Dermis blood vessel endothelial cell (primary cell): Measurements from ENCODE around the gene PMP22. TPM values are rescaled to one million over a fixed set of nuclear protein-coding genes. Genes with fewer than 3 reads are reported as not detected.

Experiments used
- DNase-seq: peaks from one replicate; pipeline ENCODE4 v3.0.0; 2010
- total RNA-seq: library from RNA; depleted of rRNA; stranded (reverse); fragments of >200 nt; gene quantifications from 2 replicates; pipeline ENCODE4 v1.2.3, GENCODE V29; 2014

PMP22 gene
- total RNA-seq, 1 donor from 2014 or later, result 23.3 TPM

- DNase-seq, result peak; percentile 10
Observed at GRCh38 chr17:15273141-15273793, 8.1 kb upstream of the PMP22 start.

DNA sequence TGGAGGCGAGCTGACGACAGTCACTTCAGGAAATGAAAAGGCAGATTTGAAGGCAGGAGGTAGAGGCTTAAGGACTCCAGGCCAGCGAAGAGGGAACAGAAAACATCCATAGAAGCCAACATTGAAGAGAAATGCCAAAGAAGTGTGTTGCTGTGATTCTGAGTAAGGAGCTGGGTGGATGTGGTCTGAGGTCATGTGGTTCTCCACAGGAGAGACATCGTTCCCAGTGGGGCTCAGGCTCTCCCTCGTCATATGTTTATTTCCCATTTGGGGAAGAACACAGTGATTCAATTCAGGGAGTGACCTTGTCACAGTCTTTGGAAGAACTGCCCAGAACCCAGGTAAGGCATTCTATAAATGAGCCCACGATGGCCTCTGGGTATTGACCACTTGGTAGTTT lies 6.6 kb upstream of the PMP22 start:
- no peak for DNase-seq

GRCh38 chr17:15270628-15271381 lies 5.7 kb upstream of the PMP22 start:
- DNase-seq, result no peak

DNA sequence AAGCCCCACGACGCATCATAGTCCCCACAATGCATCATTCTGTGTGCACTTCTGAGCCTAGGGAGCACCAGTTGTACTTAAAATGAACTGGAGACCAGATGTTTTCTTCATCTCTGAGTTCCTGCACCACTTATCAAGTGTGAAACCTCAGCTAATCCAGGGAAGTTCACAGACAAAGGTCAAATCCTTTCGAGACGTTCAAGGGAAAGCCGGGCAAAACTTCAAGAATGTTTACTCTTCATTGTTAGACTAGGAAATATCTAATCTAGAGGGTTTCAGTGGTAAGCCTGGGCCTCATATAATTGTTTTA lies 4.6 kb upstream of the PMP22 start:
- DNase-seq, result peak; percentile 21

- DNase-seq, result no peak
Observed at GRCh38 chr17:15269087-15269779, 4.1 kb upstream of the PMP22 start.

- DNase-seq, result no peak
Observed at GRCh38 chr17:15268461-15268860, 3.3 kb upstream of the PMP22 start.

- DNase-seq, result no peak
Observed at GRCh38 chr17:15267996-15268395, 2.9 kb upstream of the PMP22 start.

DNA sequence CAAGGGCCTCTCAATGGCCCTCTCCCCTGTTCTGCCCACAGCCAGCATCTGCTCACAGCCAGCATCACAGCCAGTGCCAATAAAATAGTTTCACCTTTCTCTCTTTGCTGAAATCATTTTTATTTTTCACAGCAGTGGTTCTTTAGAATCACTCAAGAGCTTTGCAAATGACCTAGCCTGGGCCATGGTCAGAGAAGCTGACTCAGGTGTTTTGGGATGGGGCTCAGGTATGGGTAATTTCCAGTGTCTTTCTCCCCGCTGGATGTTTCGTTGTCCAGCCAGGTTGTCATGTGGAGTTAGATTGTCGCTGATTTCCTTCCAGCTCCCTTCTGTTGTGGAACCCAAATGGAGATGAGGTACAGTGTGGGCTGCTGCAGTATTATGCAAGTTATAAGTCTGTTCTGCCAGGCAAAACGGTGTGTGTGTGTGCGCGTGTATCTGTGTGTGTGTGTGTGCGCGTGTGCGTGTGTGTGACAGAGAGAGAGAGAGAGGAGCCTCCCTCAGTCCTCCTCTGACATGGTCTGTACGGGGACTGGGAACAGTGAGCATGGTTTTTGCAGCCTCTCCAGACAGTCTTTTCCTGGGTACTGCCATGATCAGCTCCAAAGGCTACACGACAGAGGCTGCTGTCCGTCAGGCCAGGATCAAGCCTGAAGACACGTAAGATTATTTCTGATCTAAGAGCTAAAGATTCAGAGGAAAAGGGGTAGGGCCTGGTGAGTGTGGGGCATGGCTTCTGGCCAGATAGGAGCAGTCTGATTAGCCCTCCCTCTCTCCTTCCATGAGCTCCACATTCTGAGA lies 1.4 kb upstream of the PMP22 start:
- no peak for DNase-seq

GRCh38 chr17:15264542-15264941 lies 584 bp downstream of the PMP22 start:
- no peak for DNase-seq

DNA sequence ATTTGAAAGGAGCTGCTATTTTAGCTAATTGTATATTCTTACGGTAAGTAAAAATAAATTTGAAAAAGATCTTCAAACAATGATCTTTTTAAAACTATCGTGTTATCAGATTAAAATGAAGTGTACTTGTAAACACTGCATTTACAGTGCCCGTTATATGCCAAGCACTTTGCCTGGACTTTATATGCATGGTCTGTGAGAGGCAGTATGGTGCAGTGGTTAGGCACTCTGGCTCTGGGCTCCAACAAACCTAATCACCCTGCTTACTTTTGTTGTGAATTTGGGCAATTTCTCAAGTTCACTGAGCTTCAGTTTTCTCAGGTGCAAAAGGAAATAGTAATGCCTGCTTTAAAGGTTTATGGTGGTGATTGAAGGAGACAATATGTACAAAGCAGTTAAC lies 1.4 kb downstream of the PMP22 start:
- peak; percentile 20 for DNase-seq

DNA sequence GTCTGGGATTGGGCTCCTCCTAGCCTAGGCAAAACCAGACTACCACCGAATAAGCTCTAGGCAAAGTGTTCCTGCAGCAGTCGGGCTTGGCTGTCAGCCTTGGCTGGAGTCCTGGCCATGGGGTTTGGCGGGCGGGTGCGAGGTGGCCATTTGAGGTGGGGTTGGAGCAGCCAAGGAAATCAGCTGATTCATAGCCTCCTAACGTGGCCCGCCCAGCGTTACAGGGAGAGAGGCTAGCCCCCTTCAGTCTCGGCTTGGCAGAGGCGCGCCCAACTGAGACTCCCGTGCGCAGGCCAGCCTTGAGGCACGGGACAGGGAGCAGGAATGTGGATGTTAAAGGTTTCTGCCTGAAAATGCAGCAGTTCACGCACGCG lies 1.9 kb downstream of the PMP22 start:
- peak; percentile 69 for DNase-seq

GRCh38 chr17:15262291-15263205 lies 2.6 kb downstream of the PMP22 start:
- peak; percentile 74 for DNase-seq

DNA sequence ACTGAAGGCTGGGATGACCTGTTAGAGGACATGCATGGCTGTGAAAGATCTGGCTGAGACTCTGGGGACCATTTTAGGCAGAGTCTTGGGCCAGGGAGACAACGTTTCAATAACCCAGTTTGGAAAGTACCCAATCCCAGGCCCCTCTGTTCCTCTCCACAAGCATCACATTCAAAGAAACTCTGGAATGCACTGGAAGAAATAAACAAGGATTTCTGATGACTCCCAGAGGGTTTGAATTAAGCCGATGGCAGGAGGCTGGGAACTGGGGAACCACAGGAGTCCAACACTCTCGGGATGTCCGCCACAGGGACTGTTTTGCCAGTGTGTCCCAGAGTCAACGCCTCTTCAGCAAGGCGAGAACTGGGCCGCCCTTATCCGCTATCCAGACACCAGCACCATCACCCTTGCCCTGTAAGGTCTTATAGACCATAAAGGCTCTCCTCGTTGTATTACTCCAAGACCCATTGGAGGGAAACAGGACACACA lies 3.3 kb downstream of the PMP22 start:
- DNase-seq, result peak; percentile 53

GRCh38 chr17:15261258-15261801 lies 3.8 kb downstream of the PMP22 start:
- peak; percentile 78 for DNase-seq

DNA sequence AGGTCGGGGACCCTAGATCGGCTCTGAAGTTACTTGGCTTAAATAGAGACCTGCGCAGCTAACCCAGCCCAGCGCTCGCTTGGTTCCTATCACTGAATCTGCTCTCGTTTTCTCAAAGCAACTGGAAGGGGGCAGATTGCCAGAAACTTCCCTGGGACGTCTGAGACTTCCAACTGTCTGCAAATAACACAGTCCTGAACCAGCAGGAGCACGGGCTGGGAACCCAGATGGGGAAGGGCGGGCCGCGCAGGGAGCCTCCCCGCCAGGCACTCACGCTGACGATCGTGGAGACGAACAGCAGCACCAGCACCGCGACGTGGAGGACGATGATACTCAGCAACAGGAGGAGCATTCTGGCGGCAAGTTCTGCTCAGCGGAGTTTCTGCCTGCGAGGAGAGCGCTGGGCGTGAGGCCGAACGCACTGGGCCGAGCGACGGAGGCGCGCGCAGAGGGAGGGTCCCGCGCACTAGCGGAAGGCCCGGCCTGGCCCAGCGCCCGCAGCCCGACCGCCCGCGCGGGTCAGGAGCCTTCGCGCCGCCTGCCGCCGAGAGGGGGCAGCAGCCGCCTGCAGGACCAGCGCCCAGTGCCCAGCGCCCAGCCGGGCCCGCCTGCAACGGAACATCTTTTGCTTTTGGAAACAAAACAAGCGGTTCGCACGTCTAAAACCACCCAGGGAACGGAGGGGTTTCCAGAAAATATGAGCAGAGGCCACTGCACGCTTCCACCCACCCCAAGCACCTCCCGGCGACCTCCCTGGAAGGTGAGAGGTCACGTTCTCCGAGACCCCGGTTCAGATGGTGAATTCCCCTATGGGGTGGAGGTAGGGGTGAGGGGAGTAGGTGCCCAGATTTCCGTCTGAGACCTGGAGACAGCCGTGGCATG lies 4.5 kb downstream of the PMP22 start:
- DNase-seq, result peak; percentile 93

GRCh38 chr17:15257796-15258512 lies 7.2 kb downstream of the PMP22 start:
- DNase-seq, result no peak

- DNase-seq, result peak; percentile 81
Observed at GRCh38 chr17:15257258-15257788, 7.8 kb downstream of the PMP22 start.

- DNase-seq, result no peak
Observed at GRCh38 chr17:15256689-15257088, 8.4 kb downstream of the PMP22 start.

DNA sequence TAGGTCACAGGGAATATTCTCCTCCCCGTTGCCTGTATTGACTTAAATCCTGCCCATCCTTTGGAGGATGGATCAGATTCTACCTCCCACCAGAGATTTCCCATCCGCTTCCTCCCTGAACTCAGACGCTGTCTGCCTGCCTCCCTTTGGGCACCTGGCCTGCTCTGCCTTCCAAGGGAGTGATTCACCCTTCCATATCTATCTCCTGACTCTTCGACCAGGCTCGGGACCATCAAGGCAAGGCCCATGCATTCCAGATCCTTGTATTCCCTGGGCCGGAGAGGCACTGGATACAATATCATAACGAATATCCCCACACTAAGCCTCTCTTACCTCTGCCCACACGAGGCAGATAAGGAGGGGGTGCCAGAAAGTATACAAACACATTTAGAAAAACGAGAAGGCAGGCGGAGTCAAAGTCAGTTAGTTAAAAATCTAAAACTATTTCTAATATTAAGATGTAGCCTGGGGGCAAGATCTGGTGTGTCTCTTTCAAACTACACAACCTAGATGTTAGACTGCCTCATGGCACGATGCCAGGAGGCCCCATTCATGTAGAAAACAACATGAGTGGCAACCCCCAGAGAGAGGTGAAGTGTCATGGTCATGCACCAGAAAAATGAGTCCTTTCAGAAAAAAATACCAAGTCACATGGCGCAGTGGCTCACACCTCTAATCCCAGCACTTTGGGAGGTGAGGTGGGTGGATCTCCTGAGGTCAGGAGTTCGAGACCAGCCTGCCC lies 9.2 kb downstream of the PMP22 start:
- no peak for DNase-seq
